Body of pancreas (tissue), 4 donors: ENCODE data around the gene LRRC45. TPM values are rescaled to one million over a fixed set of nuclear protein-coding genes. Genes with fewer than 3 reads are reported as not detected.

Source experiments
- ATAC-seq: fragments of 150-250 bp; one replicate; pipeline ENCODE4 v1.9.1; 2016
- DNase-seq, 4 donors: peaks; one replicate each; pipeline ENCODE4 v3.0.0-alpha.2; 2019
- H3K27ac ChIP-seq, 4 donors: fragments of 200-600 bp; sonication (generic); 1 replicate in 3 of 4; 2 replicates in 1 of 4; pipeline versions ENCODE4 v1.5.1 to v1.6.1; 2016 to 2019; ENCODE audit warnings: mild to moderate bottlenecking in 1 of 4, mixed read lengths in 1 of 4, moderate library complexity in 1 of 4
- H3K27me3 ChIP-seq, 2 donors: fragments of 200-600 bp; sonication (generic); one replicate each; pipeline ENCODE4 v1.6.0; 2016; ENCODE audit warnings: mild to moderate bottlenecking in 1 of 2
- H3K36me3 ChIP-seq, 2 donors: fragments of 200-600 bp; sonication (generic); replicated peaks in 1 of 2; 2 replicates each; pipeline ENCODE4 v1.5.1; 2016; ENCODE audit warnings: low read depth in 2 of 2; ENCODE audit not compliant: insufficient read depth in 1 of 2
- H3K4me1 ChIP-seq: fragments of 200-600 bp; sonication (generic); one replicate; pipeline ENCODE4 v1.6.0; 2016
- H3K4me3 ChIP-seq, 2 donors: fragments of 200-600 bp; sonication (generic); 1 replicate in 1 of 2; 2 replicates in 1 of 2; pipeline ENCODE4 v1.5.1; 2016 to 2019
- H3K9me3 ChIP-seq, 3 donors: fragments of 200-600 bp; sonication (generic); 1 replicate in 2 of 3; 2 replicates in 1 of 3; pipeline ENCODE4 v1.5.1; 2016
- POLR2A ChIP-seq, 3 donors: fragments of 450-650 bp; IDR thresholded peaks; one replicate each; pipeline ENCODE4 v1.6.1; 2016; ENCODE audit warnings: antibody characterized with exemption in 3 of 3, mild to moderate bottlenecking in 2 of 3
- WGBS, 2 donors: methylation state at CpG; one replicate each; pipeline ENCODE4 v1.1.5; 2017; 5-methylcytosine and 5-hydroxymethylcytosine counted together
- intact Hi-C: fragments of 100-400 bp; cut with DNase I; formaldehyde crosslinking; loops from one replicate; pipeline ENCODE4 v1.15.1; 2023
- total RNA-seq, 2 donors: library from RNA; depleted of rRNA; stranded (reverse); fragments of >200 nt; gene quantifications; one replicate each; pipeline ENCODE4 v1.1.0, GENCODE V29; 2016
- TF ChIP-seq, protein P1 (sequence below), 7 experiments: fragments of 450-650 bp in 4 of 7; fragments of 200-600 bp in 3 of 7; sonication (generic) in 3 of 7; IDR thresholded peaks; one replicate each; pipeline ENCODE4 v1.5.1; 2016 to 2019; ENCODE audit warnings: antibody characterized with exemption in 7 of 7

LRRC45 gene
- total RNA-seq, 2 donors from 2014 or later, result 8.0 to 36.3 TPM

DNA sequence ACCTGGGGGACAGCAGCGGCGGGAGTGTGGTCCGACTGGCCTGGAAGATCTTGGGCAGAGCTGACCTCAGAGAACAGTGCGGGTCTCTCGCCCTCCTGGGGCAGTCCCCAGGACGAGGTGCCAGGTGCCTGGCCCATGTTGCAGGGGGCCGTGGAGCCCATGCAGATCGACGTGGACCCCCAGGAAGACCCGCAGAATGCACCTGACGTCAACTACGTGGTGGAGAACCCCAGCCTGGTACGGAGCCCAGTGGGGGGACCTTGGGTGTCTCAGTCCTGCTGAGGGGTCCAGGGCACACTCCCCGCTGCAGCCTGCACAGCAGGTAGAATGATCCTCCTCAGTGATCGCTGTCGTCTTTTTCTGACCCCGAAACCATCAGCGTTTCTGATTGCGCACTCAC is 30.0 kb downstream of the LRRC45 start:
- H3K27ac ChIP-seq, result no peak overlapping the region
- peaks cover 5 to 19% of the 10 kb centered on the region in 2 donors for H3K36me3 ChIP-seq
- 69 to 88% methylated on average over 3 to 19 of the region's 19 CpGs for WGBS, 2 donors
- H3K4me3 ChIP-seq, result no peak overlapping the region
- no peak for DNase-seq
- peaks cover 38% of the 10 kb centered on the region for H3K4me1 ChIP-seq
- H3K9me3 ChIP-seq, result no peaks in the 10 kb centered on the region
- no peak for ATAC-seq
- no peaks in the 10 kb centered on the region for H3K27me3 ChIP-seq
- TF ChIP-seq, protein P1, sequence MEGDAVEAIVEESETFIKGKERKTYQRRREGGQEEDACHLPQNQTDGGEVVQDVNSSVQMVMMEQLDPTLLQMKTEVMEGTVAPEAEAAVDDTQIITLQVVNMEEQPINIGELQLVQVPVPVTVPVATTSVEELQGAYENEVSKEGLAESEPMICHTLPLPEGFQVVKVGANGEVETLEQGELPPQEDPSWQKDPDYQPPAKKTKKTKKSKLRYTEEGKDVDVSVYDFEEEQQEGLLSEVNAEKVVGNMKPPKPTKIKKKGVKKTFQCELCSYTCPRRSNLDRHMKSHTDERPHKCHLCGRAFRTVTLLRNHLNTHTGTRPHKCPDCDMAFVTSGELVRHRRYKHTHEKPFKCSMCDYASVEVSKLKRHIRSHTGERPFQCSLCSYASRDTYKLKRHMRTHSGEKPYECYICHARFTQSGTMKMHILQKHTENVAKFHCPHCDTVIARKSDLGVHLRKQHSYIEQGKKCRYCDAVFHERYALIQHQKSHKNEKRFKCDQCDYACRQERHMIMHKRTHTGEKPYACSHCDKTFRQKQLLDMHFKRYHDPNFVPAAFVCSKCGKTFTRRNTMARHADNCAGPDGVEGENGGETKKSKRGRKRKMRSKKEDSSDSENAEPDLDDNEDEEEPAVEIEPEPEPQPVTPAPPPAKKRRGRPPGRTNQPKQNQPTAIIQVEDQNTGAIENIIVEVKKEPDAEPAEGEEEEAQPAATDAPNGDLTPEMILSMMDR (IDR thresholded peaks at IDR 0.05), result no peak
- no peak for TF ChIP-seq POLR2A (IDR thresholded peaks at IDR 0.05)
- intact Hi-C loops, result no loop called here

DNA sequence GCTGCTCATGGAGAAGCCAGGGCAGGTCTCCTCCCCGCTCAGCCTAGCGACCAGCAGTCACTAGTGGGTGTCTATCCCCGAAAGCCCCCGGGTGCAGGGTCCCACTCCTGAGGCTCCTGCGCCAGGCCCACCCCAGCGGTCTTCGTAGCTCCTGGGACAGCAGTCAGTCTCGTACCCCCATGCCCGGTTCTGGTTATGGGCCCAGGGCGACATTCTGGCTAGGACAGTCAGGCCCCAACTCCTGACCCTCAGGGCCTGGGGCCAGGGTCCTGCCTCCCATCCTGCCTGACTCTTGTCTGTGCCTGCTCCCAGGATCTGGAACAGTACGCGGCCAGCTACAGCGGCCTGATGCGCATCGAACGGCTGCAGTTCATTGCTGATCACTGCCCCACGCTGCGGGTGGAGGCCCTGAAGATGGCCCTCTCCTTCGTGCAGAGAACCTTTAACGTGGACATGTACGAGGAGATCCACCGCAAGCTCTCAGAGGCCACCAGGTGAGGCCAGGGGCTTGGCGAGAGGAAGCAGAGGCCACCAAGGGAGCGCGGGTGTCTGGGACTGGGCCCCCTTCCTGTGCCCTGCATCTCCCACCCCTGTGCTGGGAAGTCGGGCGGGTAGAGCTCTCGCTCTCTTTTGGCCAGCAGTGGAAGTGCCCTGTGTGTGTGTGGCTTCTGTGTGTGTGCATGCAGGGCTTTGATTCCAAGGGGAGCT is 30.6 kb downstream of the LRRC45 start:
- H3K4me3 ChIP-seq, result no peak overlapping the region
- TF ChIP-seq, protein P1 (IDR thresholded peaks at IDR 0.05), result no peak
- no peak for TF ChIP-seq POLR2A (IDR thresholded peaks at IDR 0.05)
- ATAC-seq, result no peak
- WGBS, 2 donors, result 92 to 93% methylated on average over 12 to 28 of the region's 28 CpGs
- peak in 1 of 4 donors; percentile 13 for DNase-seq
- no peaks in the 10 kb centered on the region for H3K27me3 ChIP-seq
- intact Hi-C loops, result no loop called here
- no peaks in the 10 kb centered on the region for H3K9me3 ChIP-seq
- H3K36me3 ChIP-seq, result peaks cover 5 to 19% of the 10 kb centered on the region in 2 donors
- H3K4me1 ChIP-seq, result peaks cover 38% of the 10 kb centered on the region
- no peak overlapping the region for H3K27ac ChIP-seq

DNA sequence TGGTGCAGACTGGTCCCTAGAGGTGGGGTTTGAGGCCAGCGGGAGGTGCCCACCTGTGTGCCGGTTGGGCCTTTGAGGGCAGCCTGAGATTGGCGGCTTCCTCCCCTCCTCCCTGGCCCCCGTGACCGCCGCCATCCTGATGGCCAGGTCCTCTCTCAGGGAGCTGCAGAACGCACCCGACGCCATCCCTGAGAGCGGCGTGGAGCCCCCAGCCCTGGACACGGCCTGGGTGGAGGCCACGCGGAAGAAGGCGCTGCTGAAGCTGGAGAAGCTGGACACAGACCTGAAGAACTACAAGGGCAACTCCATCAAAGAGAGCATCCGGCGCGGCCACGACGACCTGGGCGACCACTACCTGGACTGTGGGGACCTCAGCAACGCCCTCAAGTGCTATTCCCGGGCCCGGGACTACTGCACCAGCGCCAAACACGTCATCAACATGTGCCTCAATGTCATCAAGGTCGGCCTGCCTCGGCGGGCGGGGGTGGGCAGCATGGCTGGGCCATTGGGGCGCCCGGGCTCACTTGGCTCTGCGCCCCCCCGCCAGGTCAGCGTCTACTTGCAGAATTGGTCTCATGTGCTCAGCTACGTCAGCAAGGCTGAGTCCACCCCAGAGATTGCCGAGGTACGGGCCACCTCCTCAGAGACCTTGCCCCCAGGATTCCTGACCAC is 31.4 kb downstream of the LRRC45 start:
- intact Hi-C loops, result no loop called here
- ATAC-seq (no peak), DNase-seq (peak in 1 of 4 donors; percentile 8)
- TF ChIP-seq, protein P1 (IDR thresholded peaks at IDR 0.05), result no peak
- TF ChIP-seq POLR2A (IDR thresholded peaks at IDR 0.05), result no peak
- no peaks in the 10 kb centered on the region for H3K27me3 ChIP-seq
- no peak overlapping the region for H3K4me3 ChIP-seq
- H3K4me1 ChIP-seq, result peaks cover 33% of the 10 kb centered on the region
- no peak overlapping the region for H3K27ac ChIP-seq
- 83 to 88% methylated on average over 7 to 36 of the region's 38 CpGs for WGBS, 2 donors
- H3K9me3 ChIP-seq, result no peaks in the 10 kb centered on the region
- H3K36me3 ChIP-seq, result peaks cover 5 to 19% of the 10 kb centered on the region in 2 donors

DNA sequence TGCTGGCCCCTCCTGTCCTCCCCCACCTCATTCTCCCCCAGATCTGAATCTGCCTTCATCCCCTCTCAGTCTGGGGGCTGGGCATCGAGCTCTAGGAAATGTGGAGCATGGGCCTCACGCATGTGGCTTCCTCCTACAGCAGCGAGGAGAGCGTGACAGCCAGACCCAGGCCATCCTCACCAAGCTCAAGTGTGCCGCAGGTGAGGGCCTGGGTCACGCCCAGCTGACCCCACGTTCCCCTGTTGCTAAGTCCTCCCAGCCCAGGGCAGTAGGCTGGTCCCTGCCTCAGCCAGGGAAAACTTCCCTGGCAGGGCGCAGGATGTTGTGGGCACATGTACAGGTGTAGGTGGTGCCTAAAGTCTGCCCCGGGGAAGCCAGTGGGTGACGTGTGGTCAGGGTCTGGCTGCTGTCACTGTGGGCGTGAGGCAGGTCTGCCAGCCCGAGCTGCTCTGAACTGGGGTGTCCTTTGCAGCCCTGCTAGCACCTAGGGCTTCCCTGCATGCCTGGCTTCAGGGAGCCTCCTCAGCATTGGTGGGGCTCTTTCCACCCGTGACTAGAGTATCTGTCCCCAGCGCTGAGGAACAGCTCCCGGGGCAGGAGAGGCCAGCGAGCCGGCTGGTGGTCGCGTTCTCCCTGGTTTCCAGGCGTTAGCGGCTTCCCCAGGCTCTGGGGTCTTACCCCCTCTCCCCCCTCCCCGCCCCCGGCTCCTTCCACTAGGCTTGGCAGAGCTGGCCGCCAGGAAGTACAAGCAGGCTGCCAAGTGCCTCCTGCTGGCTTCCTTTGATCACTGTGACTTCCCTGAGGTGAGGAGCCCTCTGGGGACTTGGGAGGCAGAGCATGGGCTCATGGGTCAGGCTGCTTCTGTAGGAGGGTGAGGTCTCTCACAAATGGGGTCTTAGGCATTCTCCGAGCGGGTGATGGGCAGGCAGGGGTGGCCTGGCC is 32.2 kb downstream of the LRRC45 start:
- Histone ChIP-seq H3K27ac (no peak overlapping the region), H3K36me3 (peaks cover 7 to 22% of the 10 kb centered on the region in 2 donors), H3K4me1 (peaks cover 25% of the 10 kb centered on the region), H3K27me3 (no peaks in the 10 kb centered on the region), H3K4me3 (no peak overlapping the region), H3K9me3 (no peaks in the 10 kb centered on the region)
- WGBS, 2 donors, result 87 to 88% methylated on average over 11 to 18 of the region's 26 CpGs
- intact Hi-C loops, result no loop called here
- ATAC-seq (no peak), DNase-seq (no peak)
- no peak for TF ChIP-seq POLR2A (IDR thresholded peaks at IDR 0.05)
- TF ChIP-seq, protein P1 (IDR thresholded peaks at IDR 0.05), result no peak
